ENCODE measurements around the gene ZNF524.

- TF ChIP-seq CTCF (IDR thresholded peaks at IDR 0.05) = no peak
- TF ChIP-seq POLR2AphosphoS5 (IDR thresholded peaks at IDR 0.05) = no peak
- no peak for TF ChIP-seq POLR2A (IDR thresholded peaks at IDR 0.05)
- no peak for TF ChIP-seq EP300 (IDR thresholded peaks at IDR 0.05)
Measured at GRCh38 chr19:55633861-55634260, 33.8 kb downstream of the ZNF524 start.
